Measurements from ENCODE around the gene ALS2CL.

The ALS2CL gene

DNA sequence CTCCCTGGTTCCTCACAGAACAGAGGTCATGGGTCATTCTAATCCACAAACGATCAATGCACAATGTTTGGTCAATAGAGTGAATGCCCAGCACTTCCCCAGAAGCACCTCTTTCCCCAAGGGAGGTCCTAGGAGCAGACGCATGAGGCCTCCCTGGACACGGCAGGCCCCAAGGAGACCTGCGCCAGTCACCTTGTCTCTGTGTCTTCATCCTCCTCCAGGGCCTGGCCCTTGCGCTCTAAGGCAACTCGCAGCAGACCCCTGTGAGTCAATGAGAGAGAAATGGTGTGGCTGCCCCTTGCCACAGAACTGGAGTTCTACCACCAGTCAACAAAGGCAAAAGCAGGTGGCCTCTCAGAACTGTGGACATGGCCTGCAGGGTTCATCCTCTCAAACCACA lies 18.1 kb downstream of the ALS2CL start:
- DNase-seq: no peak

DNA sequence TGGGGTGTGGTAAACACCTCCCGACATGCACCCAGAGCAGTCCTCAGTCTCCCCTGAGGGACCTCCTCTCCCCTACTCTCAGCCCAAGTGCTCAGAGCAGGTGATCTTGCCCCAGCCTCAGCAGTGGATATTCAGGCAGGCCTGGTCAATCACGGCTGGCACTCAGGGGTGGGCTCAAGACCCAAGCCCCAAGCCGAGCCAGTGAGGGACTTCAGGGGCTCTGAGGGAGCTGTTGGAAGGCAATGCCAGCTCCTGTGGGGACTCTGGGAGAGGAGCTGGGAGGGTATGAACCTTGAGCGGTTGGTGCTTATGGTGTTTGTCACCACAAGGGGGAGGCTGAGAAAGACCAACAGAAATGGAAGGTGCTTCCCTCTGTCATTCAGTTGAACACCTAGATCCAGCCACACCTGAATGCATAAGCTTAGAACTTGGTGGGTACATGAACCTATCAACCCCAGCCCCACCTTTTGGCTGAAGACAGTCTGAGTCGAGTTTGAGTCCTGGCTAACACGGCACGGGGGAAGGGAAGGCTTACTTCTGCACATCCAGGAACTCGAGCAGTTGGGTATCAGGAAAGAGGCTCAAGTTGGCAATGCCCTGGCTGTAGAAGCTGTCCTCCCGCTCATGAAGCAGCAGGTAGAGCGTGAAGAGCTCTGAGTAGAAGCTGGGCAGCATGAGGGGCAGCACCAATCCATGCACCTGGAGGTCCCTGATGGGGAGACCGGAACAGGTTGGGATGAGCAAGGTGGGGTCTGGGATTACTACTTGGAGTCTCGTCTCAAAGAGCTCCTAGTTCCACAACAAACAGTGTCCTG lies 19.2 kb downstream of the ALS2CL start:
- no peak for DNase-seq

DNA sequence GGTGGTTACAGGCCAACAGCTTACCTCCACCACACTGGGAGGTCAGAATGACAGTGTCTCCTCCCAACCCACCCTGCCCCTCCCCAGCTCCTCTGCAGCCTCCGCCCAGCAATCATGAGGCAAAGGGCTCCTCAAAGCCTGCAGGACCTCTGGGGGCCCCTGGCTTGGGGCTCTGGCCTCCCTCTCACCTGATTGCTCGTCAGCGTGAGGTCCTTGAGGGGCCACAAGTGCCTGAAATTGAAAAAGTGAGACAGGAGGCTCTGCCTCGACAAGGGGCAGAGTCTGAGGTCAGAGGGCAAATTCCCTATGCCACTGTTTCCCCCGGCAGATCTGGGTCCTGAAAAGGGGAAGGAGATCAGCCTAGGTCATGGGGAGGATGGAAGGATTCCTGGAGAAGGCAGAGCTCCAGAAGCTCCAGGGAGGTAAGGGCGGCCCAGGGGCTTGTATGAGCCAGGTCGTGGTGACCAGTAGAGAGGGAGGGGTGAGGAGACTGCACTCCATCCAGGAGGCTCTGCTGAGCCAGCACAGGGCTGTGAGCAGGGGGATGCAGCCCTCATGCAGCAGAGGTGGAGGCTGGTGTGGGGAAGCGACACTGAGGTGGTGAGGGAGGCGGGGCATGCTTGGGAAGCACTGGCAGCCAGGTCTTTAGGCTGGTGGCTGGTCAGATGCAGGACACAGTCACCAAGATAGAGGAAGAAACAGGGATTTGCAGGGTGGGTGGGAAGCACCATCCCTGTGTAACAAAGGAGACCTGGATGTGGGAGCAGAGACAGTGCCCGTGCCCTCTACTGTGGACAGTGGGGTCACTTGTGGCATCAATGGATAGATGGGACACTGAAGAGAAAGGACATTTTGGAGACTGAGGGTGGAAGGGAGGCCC lies 20.1 kb downstream of the ALS2CL start:
- no peak for DNase-seq

GRCh38 chr3:46672349-46672695 lies 21.2 kb downstream of the ALS2CL start:
- peak; percentile 13 for DNase-seq

- DNase-seq: peak; percentile 14
Observed at GRCh38 chr3:46671541-46672348, 21.7 kb downstream of the ALS2CL start.

GRCh38 chr3:46670891-46671427 lies 22.5 kb downstream of the ALS2CL start:
- peak; percentile 10 for DNase-seq

DNA sequence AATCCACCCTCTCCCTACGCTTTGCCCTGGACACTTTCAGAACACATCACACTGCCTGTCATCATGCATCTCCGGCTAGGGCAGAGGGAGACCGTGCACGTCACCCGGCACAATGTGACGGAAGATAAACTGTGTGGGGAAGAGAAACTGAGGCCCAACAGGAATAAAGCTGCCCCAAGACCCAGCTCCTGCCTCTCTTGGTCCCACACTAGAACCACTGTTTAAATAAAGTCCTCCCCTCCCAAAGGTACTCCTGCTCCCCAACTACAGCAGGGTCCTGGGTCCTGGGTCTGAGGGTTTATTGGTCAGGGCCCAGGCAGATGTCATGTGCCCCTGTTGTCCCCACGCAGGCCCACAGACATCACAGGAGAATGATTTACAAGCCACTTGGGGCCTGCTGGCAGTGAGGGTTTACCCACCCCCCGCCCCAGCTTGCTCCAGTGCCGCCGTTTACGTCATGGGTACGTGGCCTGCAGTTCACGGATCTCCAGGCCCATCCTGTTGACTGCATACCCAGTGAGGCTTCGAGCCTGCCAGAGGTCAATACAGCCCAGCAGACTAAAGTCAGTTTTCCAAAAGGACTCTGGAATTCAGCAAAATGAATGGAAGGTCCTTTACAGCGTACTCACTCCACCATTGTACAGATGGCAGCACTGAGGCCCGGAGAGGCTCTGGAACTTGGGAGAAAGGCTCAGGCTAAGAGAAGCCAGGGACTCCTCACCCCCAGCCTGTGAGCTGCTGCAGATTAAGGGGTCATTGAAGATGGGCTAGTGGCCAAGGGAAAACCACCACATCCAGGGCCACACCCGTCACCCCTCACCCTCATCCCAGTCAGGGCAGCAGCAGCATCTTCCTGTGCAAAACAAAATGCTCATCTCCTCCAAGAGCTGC lies 23.2 kb downstream of the ALS2CL start:
- DNase-seq: peak; percentile 13

DNA sequence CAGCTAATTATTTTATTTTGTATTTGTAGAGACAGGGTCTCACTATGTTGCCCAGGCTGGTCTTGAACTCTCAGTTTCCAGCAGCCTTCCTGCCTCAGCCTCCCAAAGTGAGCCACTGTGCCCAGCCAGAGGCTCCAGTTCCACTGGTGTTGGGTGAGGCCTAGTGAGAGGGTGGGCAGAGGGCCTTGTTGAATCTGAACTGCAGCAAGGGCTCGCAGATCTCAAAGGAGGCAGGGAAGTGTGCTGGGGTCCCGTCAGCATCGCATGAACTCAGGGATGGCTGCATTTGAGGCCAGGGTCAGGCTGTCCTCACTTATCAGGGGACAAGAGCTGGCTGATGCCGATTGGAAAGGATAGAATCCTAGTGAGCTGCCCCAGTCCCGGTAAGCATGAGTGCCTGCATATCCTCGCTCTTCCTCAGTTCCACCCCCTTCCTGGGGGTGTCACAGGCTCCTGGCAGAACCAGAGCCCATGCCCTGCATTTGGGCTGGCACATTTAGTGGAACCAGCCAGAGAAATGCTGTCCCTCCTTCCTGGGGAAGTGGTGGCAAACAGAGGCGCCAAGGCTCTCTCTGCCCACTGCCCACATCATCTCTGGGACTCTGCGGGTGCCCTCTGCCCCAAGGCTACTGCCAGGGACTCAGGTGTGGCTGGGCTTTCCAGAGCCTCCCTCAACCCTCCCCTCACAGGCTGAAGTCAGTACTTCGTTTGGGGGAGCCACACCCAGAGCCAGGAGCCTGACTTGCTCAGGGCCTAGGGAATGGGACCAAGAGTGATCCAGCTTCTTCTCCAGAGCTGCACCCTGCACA lies 24.1 kb downstream of the ALS2CL start:
- DNase-seq: no peak

DNA sequence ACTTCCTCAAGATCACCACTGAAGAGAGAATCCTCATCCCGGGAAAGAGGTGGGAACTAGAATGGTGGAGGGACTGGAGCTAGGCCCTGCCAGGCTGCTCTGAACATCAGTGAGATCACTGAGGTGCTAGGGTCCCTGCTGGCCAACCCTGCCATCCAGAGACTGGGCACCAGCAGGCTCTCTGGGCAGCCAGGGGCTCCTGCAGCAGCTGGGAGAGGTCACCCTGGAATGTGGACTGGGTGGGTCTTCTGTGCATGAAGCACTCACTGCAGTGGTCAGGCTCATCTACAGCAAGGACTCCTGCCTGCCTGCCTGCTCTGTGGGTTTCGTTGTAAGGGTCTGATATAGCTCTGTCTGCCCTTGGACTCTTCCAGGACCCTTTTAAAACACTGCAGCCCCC lies 24.9 kb downstream of the ALS2CL start:
- peak; percentile 9 for DNase-seq

DNA sequence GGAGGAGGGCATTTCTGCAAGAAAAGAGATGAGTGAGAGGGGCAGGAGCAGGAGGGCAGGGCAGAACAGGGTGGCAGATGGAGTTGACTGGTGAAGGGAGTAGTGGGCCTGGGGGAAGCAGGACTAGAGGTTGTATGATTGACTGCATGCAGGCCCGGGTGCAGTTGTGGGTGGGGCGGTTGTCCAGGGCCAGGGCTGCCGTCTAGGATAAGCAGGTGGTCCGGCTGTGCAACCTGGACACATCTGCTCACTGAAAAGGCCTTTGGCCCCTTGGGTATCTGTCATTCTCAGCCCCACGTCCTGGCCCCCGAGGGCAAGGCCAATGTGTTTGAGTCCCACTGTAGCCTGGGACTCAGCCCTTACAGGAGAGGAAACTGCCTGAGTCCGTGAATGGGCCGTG lies 25.4 kb downstream of the ALS2CL start:
- DNase-seq: peak; percentile 14

GRCh38 chr3:46667657-46668056 lies 25.8 kb downstream of the ALS2CL start:
- no peak for DNase-seq

GRCh38 chr3:46667061-46667621 lies 26.3 kb downstream of the ALS2CL start:
- DNase-seq: peak; percentile 10

DNA sequence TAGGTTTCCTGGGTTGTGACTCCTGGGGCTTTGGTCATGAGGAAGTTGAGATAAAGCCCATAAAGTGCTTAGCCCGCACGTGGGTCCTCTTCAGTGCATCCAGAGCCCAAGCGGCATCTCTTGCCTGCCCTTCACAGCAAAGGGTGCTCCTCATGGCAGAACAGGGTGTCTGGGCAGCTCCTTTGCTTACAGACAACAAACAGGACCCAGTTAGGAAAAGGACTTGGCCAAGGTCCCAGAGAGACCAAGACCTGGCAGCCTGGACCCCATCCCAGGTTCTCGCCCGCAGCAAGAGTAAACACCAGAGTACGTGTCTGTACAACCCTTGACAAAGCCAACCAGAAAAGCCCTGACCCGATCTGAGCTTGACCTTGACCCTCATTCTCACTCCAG lies 27.0 kb downstream of the ALS2CL start:
- peak; percentile 16 for DNase-seq

GRCh38 chr3:46665763-46666452 lies 27.6 kb downstream of the ALS2CL start:
- DNase-seq: no peak

DNA sequence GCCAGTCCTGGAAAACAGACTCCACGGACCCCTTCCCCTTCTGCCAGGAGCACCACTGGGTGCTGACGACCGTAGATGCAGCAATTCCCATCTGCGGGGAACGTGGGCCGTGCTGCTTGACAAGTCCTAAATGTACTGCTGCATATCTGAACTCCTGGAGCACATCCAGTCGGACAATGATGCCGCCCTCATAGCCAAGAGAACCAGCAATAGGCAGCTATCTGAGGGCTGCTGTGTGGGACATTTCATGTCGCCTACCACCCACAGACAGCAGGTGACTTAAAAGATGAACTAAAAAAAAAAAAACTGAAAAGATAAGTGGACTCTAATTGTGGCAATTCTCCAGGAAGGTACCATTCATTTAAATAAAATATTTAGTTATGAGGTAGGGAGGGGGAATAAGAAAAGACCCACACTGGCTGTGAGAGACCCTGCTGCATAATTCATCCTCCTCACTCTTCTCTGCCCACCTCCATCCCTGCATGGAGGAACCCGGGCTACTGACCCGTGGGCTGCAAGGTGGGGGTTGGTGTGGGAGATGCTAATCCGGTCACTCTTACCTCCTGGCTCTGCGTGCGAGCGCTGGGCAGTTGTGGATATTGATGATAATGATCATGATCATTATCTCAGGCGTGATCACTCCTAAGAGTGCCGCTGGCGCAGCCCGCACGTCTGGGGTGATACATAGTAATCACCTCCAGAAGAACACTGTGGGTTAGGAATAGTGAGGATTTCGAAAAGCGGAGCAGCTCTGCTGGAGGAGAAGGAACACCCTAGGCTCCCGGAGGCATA lies 28.3 kb downstream of the ALS2CL start:
- DNase-seq: no peak

DNA sequence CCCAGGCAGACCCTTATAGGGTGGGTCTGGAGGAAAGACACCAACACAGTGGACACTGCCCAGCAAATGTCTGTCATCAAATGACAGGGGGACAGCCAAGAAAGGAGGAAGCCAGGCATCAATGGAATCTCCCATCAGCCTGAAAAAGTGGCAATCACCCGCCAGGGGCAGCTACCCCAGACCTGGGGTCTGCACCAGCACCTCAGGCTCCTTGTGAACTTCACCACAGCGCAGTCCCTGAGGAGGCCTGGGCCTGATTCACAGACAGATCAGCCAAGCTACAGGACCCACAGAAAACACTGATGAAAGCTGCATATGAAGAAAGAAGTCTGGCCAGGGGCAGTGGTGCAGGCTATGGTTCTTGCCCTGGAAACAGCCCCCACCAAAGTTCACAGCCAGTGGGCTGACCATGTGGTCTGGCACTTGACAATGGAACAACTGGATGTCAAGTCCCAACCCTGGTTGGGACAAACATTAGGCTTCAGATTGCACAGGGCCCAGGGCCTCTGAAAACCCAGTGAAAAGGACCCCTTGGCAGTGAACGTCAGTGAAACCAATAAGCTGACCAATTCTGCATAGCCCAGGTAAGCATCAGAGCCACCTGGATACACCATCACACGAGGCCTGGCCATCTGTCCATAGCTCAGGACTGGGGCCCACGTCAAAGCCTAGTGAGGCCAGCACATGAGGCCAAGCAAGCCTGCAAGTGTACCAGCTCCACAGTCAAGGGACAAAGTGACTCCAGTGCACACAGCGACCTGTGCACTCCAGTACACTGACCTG lies 29.1 kb downstream of the ALS2CL start:
- DNase-seq: no peak

DNA sequence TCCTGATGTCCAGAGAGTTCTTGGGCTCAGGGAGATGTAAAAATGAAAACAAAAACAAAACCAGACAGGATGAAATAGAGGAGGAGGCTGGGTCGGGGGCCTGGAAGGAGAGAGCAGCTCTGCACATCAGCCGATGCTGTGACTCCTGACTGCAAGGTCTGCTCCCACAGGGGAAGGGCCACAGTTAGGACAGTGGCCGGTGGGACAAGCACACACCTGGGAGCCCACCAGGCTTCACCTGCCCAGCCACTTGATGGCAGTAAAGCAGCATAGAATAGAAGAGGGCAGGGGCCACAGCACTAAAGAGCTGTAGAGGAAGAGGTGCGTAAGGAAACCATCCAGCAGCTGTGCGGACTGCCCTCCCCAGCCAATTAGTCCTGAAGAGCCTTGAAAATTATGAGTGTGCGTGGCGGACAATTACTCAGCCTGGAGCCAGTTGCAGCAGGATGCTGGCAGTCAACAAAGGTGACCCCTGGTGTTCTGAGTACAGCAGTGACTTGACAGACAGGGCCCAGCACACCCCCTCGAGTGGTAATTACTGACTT lies 29.8 kb downstream of the ALS2CL start:
- no peak for DNase-seq
